ENCODE data around the gene KCNJ9.

Gene KCNJ9

DNA sequence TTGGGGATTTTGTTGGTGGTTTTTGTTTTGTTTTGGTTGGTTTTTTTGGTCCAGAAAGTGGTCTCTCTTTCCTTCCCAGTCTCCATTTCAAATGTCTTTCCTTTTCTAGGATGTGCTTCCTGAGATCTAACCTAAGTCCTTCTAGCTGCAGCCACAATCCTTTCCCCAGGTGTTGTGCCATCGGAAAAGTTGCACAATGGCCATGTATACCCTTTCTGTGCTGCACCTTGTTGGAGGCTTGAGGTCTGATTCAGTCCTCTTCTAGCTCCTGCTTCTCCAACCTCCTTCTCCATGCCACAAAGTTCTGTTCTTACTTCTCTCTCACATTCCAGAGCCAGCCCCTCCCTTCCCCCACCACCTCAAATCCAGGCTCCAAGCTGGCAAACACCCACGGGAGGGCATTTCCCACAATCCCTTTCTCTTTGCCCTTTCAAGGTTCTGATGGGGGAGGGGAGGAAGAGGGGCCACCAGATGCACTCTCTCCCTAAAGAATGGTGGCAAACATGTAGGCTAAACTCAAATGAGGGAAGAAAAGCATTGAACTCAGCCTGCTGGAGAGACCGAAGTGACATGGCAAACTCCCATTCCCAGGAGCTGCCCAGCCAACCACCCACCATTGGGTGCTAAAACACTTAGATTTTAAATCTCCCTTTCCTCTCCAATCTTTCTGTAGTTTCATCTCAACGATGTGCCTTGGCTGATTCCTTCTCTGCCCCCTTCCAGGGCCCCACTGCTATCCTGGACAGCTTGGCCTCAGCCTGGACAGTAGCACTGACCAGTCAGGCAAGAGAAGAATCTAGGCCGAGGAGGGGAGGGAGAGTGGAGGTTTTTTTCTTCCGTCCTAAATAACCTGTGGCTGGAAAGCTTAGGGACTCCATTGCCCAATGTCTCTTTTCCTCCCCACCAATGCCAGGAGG lies 14.3 kb upstream of the KCNJ9 start:
- no peak for DNase-seq

DNA sequence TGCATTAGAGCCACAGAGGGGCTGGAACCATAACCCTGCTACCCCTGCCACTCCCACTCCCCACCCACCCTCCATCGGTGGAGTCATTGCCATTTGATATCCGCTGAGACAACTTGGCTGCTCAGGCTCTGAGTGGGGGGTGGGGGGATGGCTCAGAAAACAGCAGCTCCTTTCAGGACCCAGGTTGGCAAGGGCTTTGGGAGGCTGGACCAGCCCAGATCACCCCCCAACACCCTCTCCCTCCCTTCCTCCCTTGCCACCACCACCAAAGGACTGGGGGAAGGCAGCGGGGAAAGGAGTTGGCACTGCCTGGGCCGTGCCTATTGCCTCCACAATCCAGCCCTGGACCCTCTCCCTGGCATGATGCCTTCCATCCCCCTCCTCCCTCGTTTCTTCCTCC lies 13.1 kb upstream of the KCNJ9 start:
- no peak for DNase-seq

DNA sequence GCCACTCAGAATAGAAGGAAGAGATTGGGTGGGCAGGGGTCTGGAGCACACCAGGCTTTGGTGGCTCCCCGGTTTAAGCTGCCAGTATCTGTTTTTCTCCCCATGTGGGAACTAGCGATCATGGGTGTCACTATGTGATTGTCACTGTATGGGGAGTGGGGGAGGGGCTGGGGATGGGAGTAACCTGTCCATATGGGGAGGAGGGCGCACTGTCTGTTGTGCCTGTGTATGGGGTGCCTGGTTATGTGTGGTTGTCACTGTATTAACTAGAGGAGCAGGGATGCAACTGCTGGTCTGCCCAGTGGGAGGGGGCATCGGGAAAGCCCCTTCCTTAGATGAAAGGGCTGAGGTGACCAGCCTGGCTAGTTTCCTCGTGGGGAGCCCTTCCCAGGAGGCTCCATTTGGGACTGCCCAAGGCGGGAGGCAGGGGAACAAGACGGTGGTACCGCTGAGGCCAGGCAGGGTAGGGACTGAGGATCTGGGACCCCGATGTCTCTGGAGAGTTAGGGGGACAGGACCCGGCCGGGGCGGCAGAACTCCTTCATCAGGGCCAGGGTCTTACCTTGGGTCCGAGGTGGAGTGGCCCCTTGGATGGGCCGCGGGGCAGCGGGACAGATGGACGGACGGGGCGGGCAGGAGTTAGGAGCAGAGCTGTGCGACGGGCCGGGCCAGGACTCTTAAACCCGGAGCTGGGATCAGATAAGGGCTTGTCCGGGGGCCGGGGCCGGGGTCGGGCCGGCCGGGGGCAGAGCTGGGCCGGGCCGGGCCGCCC lies 11.7 kb upstream of the KCNJ9 start, which contains the start of gene KCNJ10:
Gene KCNJ10, minus strand, starts transcription at position 701 of the 772 bp plus-strand sequence. CDS start 27,628 bp downstream, outside the sequence.
- no peak for DNase-seq

DNA sequence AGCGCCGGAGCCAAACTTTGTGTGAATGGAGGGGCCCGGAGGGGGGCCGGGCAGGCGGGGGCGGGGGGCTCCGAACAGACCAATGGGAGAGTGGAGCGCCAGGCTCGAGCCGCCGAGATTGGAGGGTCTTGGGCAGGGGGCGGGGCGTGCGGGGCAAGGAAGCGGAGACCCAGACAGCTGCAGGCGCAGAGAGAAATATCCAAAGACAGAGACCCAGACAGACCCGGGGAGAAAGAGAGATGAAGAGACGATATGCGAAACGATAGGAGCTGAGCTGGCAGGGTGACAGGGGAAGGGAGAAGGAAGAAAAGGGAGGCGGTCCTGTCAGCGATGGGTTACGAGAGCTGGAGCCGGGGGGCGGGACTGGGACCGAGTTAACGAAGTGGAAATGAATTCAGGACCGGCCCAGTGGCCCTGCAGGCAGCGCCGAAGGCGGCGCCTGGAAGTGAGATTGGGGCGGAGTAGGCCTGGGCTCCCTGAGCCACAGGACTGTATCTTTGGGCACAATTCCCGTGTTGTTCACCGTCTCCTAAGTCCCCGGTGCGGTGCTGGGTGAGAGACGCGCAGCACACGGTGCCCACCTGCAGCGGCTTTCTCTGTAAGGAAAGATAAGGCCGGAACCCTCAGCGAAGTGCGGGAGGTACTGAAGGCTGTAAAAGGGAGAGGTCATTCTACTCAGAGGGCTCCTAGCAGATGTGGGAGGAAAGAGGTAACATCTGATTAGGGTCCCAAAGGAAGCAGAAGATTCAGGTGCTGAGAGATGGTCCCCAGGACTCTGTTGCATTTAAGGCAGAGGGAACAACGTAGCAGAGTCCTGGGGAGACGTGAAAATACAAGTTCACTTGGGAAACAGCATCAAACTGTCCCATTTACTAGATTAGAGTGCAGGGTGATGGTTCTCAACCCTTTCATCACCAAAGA lies 10.8 kb upstream of the KCNJ9 start:
- DNase-seq = no peak

DNA sequence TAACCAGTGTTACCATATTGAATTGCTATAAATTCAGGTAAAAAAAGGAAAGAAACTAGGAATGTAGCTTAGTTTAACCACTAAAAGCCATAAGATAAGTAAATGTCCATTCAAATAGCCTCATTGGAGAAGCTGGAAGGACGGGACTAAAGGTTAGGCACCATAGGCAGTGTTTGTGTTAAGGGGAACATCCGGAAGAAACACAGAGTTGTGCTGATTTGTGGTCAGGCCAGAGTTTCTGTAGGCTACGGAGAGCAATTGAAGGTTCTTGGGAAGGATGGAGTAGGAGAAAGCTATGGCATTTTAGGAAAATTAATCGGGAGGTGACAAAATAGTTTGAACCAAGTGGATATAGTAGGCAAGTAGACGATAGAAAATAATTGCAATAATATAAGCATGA lies 10.0 kb upstream of the KCNJ9 start:
- DNase-seq = no peak

DNA sequence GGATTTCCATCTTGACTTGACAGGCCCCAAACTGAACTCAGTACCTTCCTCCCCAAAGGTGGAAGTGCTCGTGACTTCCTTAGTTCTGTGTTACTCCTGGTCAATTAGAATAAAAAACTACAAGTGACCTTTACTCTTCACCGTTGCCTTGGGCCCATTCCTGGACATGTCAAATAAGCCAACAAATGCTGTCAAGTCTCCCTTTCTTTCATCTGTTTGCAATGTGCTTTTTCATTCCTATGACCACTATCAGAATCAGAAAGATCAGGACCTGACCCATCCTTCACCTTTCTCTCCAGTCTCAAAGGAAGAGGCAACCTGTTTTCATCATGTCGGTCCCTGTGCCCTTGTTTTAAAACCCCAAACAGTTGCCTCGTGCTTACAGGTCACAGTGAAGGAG lies 6.5 kb upstream of the KCNJ9 start:
- DNase-seq = no peak

DNA sequence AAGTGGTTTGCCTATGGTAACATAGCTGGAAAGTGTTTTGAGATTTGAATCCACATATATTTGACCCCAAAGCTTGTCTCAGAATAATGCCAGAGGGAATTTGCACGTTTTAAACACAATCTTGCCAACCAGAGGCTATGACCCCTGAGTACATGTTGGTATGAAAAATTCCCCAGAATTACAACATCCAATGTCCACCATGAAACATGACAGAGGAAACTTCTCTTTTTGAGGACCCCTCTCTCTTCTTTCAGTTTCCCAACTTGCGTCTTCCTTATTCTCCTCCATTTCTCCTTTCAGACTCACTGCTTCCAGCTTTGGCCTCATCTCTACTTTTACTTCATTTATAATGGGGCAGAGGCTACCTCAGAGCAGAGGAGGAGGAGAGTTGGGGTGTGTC lies 5.5 kb upstream of the KCNJ9 start:
- no peak for DNase-seq

GRCh38 chr1:160076295-160076694 lies 5.0 kb upstream of the KCNJ9 start:
- DNase-seq = no peak

GRCh38 chr1:160077486-160077885 lies 3.9 kb upstream of the KCNJ9 start:
- no peak for DNase-seq

DNA sequence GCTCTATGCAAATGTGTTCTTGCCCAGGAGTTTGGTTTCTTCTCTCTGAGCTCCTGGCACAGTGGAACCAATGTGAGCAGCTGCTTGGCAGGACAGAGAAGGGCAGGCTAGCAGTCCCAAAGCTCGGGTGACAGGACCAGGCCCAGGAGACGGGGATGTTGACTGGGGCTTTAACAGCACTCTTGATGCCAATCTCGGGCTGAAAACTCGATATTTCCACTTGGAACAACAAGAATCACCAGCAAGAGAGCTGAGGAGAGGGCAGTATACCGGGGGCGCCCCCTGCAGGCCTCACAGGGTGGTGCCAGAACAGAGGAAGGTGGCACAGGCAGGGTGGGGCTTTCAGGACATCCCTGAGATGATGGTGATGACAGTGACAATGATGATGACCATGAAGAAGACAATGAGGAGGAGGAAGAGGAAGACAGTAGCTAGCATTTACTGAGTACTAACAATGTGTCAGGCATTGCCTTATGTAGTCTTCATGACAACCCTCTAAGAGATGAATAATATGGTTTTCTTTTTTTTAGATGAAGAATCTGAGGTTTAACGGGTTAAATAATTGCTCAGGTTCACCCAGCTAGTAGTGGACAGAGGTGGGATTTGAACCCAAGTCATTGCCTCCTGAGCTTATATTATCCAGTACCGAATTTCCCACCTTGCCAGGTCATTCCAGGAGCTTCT lies 2.7 kb upstream of the KCNJ9 start:
- no peak for DNase-seq

GRCh38 chr1:160079448-160079847 lies 1.9 kb upstream of the KCNJ9 start:
- DNase-seq = no peak

DNA sequence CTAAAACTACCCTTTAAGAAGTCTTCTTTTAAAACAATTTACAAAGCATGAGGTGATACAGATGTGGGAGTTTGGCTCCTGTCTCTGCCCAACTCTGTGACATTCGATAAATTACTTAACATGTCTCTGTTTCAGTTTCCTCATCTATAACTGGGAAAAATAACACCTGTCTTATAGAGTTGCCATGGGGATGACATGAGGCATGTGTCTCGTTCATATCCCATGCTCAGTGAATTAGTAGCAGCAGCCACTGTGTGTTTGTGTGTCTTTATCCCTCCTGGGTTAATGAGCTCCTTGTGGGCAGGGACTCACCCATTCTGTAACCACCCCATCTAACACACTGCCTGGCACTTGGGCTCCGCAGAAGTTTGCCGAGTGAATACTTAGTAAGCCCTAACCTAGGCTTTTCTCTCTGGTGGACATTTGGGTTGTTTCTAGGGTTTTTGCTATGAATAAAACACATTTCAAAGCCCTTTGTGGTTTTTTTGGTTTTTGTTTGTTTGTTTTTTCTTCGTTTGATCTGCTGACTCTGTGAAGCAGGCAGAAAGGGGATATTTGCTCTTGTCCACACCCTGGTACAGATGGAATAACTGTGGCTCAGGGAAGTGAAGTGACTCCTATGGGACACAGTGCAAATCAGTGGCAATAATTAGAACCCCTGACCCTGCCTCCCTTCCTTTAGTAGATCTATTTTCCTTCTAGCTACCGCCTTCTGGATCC lies 797 bp upstream of the KCNJ9 start:
- DNase-seq = no peak

DNA sequence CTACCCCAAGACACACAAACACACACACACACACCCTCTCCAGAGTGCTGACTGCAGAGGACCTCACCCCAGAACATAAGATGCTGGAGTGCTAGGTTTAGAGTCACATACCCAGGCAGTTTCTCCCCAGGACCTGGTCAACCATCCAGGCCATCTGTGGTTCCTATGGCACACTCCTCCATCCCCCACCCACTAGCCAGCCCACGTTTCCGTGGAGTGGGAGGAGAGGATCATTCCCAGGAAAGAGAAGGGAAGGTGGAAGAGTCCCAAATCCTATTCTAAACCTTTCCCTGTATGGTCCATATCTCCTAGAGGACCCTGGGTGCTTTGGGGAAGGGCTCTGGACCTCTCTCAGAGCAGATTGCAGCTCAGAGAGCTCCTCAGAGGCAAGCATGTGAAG lies 1.1 kb downstream of the KCNJ9 start:
- no peak for DNase-seq

GRCh38 chr1:160082926-160083325 lies 1.6 kb downstream of the KCNJ9 start:
- DNase-seq = no peak

GRCh38 chr1:160083968-160084770 lies 2.8 kb downstream of the KCNJ9 start:
- peak; percentile 60 for DNase-seq

DNA sequence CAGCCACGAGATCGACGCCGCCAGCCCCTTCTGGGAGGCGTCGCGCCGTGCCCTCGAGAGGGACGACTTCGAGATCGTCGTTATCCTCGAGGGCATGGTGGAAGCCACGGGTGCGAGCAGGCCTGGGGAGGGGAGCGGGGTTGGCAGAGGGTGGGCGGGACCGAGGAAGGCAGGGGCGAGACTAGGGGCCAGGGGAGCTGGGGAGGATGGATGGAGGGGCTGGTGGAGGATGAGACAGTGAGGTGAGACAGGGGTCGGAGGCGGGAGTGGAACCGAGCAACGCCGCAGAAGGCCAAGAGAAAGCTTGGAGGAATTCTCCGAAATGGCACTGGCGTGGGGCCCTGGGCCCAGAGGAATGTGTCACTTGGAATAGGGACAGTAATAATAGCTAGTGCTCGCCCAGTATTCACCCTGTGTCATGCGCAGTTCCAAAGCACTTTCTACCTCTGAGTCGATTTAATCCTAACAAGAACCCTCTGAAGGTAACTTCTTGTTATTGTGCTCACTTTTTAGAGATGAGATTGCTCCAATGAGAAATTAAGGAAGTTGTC lies 3.5 kb downstream of the KCNJ9 start:
- no peak for DNase-seq

GRCh38 chr1:160085686-160086455 lies 4.5 kb downstream of the KCNJ9 start:
- DNase-seq = peak; percentile 62

GRCh38 chr1:160086456-160086892 lies 5.1 kb downstream of the KCNJ9 start:
- DNase-seq = no peak

DNA sequence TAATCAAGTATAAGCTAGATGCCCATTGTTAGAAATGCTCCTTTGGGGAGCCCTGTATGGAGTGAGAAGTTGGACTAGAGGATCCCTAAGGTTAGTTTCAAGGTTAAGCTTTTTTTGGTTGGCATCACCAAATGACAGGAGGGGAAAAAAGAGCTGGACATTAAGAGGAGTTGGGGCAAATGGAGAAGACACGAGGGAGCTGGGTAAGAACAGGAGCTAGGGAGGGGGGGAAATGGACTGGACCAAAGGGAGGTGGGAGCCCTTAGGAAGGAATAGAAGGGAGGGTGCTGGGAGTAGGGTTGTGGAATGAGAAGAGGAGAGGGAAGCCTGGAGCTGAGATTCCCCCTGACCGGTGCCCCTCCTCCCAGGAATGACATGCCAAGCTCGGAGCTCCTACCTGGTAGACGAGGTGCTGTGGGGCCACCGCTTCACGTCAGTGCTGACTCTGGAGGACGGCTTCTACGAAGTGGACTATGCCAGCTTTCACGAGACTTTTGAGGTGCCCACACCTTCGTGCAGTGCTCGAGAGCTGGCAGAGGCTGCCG lies 5.9 kb downstream of the KCNJ9 start:
- no peak for DNase-seq
